Colonic mucosa (tissue), 4 donors: ENCODE measurements around the gene MPZL3. TPM values are rescaled to one million over a fixed set of nuclear protein-coding genes. Genes with fewer than 3 reads are reported as not detected.

ENCODE experiments used
- DNase-seq: peaks from one replicate; pipeline ENCODE4 v3.0.0-alpha.2; 2020
- H3K27ac ChIP-seq: fragments of 200-600 bp; one replicate; pipeline ENCODE4 v1.8.0; 2021
- H3K27me3 ChIP-seq: fragments of 200-600 bp; one replicate; pipeline ENCODE4 v1.8.0; 2021
- H3K36me3 ChIP-seq: fragments of 200-600 bp; one replicate; pipeline ENCODE4 v1.8.0; 2021
- H3K4me1 ChIP-seq: fragments of 200-600 bp; one replicate; pipeline ENCODE4 v1.8.0; 2021; ENCODE audit warnings: mild to moderate bottlenecking
- H3K4me3 ChIP-seq: fragments of 200-600 bp; one replicate; pipeline ENCODE4 v1.8.0; 2021
- H3K9ac ChIP-seq, 2 donors: one replicate each; pipeline ENCODE4 v1.7.0; 2013; ENCODE audit warnings: control low read depth in 2 of 2, low read depth in 2 of 2, low read length in 2 of 2
- H3K9me3 ChIP-seq: fragments of 200-600 bp; one replicate; pipeline ENCODE4 v1.8.0; 2021
- CTCF ChIP-seq: fragments of 200-600 bp; IDR thresholded peaks from one replicate; pipeline ENCODE4 v1.8.0; 2022; ENCODE audit warnings: antibody characterized with exemption, mild to moderate bottlenecking
- intact Hi-C: fragments of 100-400 bp; cut with DNase I; formaldehyde crosslinking; loops from one replicate; pipeline ENCODE4 v1.14.1; 2022
- total RNA-seq, 2 donors: library from RNA; stranded (reverse); fragmentation: NEBNext Ultra II Directional in 1 of 2; extraction: Animal tissue kit (Norgen Biotek cat#: 25700) in 1 of 2; gene quantifications; one replicate each; pipeline ENCODE4 v1.2.1, GENCODE V29; 2021
- donor health status: healthy.
- donor health status: DM: no; HTN: no; CAD: no.
- donor health status: DM: no; HTN: no; CAD: no.

MPZL3 gene
- total RNA-seq, 2 donors from 2014 or later = 10.9 to 27.8 TPM

GRCh38 chr11:118265954-118266353 is 13.8 kb upstream of the MPZL3 start:
- peak overlapping the region; percentile 91 for H3K27ac ChIP-seq
- DNase-seq = peak; percentile 89
- no peaks in the 10 kb centered on the region for H3K4me1 ChIP-seq
- TF ChIP-seq CTCF = no peak
- peak overlapping the region in 1 of 2 donors; percentile 86 for H3K9ac ChIP-seq
- intact Hi-C loops = no loop called here
- H3K4me3 ChIP-seq = no peak overlapping the region
- H3K36me3 ChIP-seq = no peaks in the 10 kb centered on the region
- H3K27me3 ChIP-seq = no peaks in the 10 kb centered on the region
- H3K9me3 ChIP-seq = no peaks in the 10 kb centered on the region

- H3K36me3 ChIP-seq = no peaks in the 10 kb centered on the region
- no peaks in the 10 kb centered on the region for H3K27me3 ChIP-seq
- H3K9me3 ChIP-seq = no peaks in the 10 kb centered on the region
- peak overlapping the region in 1 of 2 donors; percentile 86 for H3K9ac ChIP-seq
- intact Hi-C loops = no loop called here
- peak overlapping the region; percentile 91 for H3K27ac ChIP-seq
- peak; percentile 19 for DNase-seq
- no peak for TF ChIP-seq CTCF
- peak overlapping the region; percentile 40 for H3K4me3 ChIP-seq
- H3K4me1 ChIP-seq = no peaks in the 10 kb centered on the region
Observed at GRCh38 chr11:118264569-118265465, 12.7 kb upstream of the MPZL3 start.

- DNase-seq = peak; percentile 90
- Histone ChIP-seq H3K9ac (peak within 1 kb of the TSS; percentile 54 to 86), H3K4me1 (no peaks in the 10 kb centered on the region), H3K9me3 (no peaks in the 10 kb centered on the region), H3K4me3 (peak within 1 kb of the TSS; percentile 40), H3K27me3 (no peaks in the 10 kb centered on the region), H3K27ac (peak within 1 kb of the TSS; percentile 91), H3K36me3 (no peaks in the 10 kb centered on the region)
- intact Hi-C loops = no loop called here
- TF ChIP-seq CTCF = no peak
Observed at GRCh38 chr11:118263695-118264568, 11.8 kb upstream of the MPZL3 start, which contains the start of gene MPZL2. Gene MPZL2 (minus strand): TSS chr11:118264297. CDS start chr11:118264153, 144 bp downstream.

- no peaks in the 10 kb centered on the region for H3K36me3 ChIP-seq
- DNase-seq = peak; percentile 54
- no peaks in the 10 kb centered on the region for H3K4me1 ChIP-seq
- H3K4me3 ChIP-seq = peak overlapping the region; percentile 40
- intact Hi-C loops = no loop called here
- no peak for TF ChIP-seq CTCF
- no peaks in the 10 kb centered on the region for H3K9me3 ChIP-seq
- peak overlapping the region in 1 of 2 donors; percentile 86 for H3K9ac ChIP-seq
- peak overlapping the region; percentile 91 for H3K27ac ChIP-seq
- no peaks in the 10 kb centered on the region for H3K27me3 ChIP-seq
Observed at GRCh38 chr11:118263112-118263511, 10.9 kb upstream of the MPZL3 start.

- intact Hi-C loops = no loop called here
- no peaks in the 10 kb centered on the region for H3K9me3 ChIP-seq
- H3K9ac ChIP-seq = no peak overlapping the region
- H3K27ac ChIP-seq = no peak overlapping the region
- no peaks in the 10 kb centered on the region for H3K4me1 ChIP-seq
- H3K4me3 ChIP-seq = no peak overlapping the region
- TF ChIP-seq CTCF = no peak
- H3K36me3 ChIP-seq = no peaks in the 10 kb centered on the region
- H3K27me3 ChIP-seq = no peaks in the 10 kb centered on the region
- peak; percentile 16 for DNase-seq
Observed at GRCh38 chr11:118260353-118260752, 8.2 kb upstream of the MPZL3 start.
